Uterus (tissue), 2 donors: ENCODE data around the gene SALL3.

Experiments used
- CTCF ChIP-seq, 4 experiments: fragments of 200-600 bp in 2 of 4; fragments of 450-650 bp in 2 of 4; sonication (generic) in 2 of 4; IDR thresholded peaks; one replicate each; pipeline ENCODE4 v1.5.1; 2016 to 2019; ENCODE audit warnings: antibody characterized with exemption in 4 of 4, mild to moderate bottlenecking in 2 of 4, moderate library complexity in 1 of 4
- POLR2A ChIP-seq, 2 donors: fragments of 450-650 bp; IDR thresholded peaks; one replicate each; pipeline ENCODE4 v1.6.1; 2016; ENCODE audit warnings: antibody characterized with exemption in 2 of 2, mild to moderate bottlenecking in 1 of 2, moderate library complexity in 1 of 2

DNA sequence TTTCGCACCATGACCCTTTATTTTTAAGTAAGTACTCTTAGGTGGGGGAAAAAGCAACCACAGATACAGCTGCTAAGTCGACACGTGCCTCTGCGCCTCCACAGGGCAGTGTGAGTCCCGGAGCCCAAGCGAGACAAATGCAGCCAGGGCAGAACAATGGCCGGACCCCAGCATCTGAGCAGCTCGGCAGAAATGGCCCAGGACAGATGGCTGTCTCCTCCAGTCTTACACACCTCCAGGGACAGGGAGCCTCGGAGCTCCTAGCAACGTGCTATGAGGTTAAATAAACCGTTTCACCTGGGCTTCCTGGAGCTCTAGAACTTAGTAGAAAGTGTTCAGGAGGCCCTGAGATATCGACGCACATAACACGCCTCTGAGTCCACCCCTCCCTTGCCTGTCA, 47.3 kb upstream of the SALL3 start:
- no peak for TF ChIP-seq POLR2A (IDR thresholded peaks at IDR 0.05)
- TF ChIP-seq CTCF (IDR thresholded peaks at IDR 0.05), result no peak
